Activated CD8-positive, alpha-beta memory T cell treated with anti-CD3 and anti-CD28 coated beads, Interleukin-2, amount 50 U/mL, for 1 hour (primary cell): ENCODE results near the gene ACSM3.
A peak's percentile ranks its signal among the peaks of the same experiment; 100 is the strongest.
"Not testable (repeated sequence)": the region's sequence is repeated elsewhere in the genome, so short reads cannot be mapped to it uniquely, and the experiment has no call there.

ENCODE experiments used
- DNase-seq: peaks from one replicate; pipeline ENCODE4 v3.0.0-alpha.2; 2020; ENCODE audit errors: extremely low read depth

Gene ACSM3, protein sequence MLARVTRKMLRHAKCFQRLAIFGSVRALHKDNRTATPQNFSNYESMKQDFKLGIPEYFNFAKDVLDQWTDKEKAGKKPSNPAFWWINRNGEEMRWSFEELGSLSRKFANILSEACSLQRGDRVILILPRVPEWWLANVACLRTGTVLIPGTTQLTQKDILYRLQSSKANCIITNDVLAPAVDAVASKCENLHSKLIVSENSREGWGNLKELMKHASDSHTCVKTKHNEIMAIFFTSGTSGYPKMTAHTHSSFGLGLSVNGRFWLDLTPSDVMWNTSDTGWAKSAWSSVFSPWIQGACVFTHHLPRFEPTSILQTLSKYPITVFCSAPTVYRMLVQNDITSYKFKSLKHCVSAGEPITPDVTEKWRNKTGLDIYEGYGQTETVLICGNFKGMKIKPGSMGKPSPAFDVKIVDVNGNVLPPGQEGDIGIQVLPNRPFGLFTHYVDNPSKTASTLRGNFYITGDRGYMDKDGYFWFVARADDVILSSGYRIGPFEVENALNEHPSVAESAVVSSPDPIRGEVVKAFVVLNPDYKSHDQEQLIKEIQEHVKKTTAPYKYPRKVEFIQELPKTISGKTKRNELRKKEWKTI

DNA sequence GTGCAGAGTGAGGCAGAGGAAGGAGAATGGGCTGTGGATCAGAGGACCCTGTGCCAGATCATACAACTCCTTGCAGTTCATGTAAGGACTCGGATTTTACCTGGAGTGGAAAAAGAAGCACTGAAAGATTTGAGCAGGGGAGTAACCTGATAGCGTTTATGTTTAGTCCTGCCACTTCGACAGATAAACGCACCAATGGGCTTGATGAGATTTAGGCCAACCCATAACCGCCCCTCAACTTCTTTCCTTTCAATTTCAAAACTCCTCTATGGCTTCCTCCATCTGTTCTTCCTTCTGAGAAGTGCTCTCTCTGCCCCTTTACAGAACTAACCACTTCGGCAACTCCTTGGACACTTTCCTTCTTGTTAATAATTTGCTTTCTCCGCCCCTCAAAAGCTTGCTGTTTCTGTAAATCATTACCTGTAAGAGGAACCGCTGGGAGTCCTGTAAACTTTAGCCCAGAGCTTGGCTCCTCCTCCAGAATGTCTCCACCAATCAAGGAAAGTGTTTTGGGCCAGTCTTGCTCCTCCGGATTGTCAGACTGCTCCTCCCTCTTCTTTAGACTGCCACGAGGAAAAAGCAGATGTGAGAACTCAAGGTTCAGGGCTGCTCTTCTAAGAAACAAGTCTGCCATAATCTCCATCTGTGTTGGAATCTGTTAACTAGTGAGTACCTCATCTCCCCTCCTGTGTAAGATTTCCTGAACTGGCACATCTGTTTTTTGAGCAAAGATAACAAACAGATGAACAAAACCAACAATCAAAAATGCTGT, at the start of gene ACSM3:
Gene ACSM3, plus strand, starts transcription at position 554 of the 772 bp plus-strand sequence. CDS start 6,021 bp downstream, outside the sequence.
- DNase-seq, result peak; percentile 11

DNA sequence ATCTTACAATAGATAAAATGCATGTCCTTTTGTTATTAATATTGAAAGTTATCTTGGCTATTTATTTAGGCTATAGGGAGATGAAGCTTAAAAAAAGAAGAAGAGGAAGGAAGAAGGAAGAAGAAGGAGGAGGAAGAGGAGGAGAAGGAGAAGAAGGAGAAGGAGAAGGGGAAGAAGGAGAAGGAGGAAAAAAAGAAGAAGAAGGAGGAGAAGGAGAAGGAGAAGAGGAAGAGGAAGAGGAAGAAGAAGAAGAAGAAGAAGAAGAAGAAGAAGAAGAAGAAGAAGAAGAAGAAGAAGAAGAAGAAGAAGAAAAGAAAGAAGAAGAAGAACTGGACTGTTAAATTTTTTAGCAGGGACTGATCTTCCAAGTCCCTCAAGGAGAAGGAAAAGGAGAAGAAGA, 46.1 kb upstream of the ACSM3 start:
- not testable (repeated sequence) for DNase-seq

DNA sequence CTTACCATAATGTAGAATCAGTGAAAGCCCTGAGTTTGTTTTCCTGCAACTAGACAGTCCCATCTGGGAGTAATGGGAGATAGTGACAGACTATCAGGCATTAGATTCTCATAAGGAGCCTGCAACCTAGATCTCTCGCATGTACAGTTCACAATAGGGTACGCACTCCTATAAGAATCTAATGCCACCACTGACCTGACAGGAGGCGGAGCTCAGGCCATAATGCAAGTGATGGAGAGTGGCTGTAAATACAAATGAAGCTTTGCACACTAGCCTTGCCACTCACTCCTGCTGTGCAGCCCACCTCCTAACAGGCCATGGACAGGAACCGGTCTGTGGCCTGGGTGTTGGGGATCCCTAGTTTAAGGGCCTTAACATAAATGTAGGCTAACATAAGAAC, 43.6 kb upstream of the ACSM3 start:
- DNase-seq, result no peak

DNA sequence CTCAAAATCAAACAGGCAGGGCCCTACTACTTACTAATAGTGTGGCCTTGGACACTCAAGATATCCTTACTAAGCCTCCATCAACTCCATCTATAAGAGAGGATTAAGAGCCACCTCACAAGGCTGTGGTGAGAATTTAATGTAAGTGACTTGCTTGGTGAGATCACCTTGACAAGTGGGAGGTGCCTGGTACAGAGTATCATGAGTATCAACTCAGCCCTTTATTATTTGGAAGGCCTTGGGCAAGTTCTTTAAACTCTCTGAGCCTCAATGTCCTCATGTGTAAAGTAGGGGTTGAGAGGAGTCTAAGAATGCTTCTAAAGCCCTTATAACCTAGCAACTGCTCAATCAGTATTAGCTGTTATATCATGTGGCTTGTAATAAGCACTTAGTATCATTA, 37.2 kb upstream of the ACSM3 start:
- DNase-seq, result no peak

DNA sequence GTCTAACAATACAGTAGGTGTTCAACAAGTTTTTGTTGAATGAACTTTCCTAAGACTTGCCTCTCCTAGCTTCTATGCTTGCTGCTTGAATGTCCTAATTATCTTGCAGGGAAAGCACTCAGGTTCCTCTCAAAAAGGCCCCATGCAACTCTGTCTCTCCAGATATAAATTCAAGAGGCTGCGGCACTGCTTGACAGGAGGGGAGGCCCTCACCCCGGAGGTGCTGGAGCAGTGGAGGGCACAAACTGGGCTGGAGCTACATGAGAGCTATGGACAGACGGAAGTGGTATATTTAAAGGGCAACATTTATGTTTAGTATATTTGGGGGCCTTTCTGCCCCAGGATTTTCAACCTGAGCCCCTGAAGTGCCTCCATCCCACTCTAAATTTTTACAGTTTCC, 36.6 kb upstream of the ACSM3 start:
- DNase-seq, result no peak

DNA sequence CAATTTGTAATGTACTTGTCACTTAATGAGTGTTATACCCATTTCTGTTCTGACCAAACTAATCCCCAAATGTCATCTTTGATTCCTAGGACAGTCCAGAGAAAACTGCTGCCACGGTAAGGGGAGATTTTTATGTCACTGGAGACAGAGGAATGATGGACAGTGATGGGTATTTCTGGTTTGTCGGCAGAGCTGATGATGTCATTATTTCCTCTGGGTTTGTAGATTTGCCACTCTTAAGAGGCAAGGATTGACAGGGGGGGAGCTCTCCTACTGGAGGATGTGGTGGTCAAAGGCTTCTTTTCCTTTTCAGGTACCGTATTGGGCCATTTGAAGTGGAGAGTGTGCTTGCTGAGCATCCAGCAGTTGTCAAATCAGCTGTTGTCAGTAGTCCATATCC, 34.7 kb upstream of the ACSM3 start:
- no peak for DNase-seq

DNA sequence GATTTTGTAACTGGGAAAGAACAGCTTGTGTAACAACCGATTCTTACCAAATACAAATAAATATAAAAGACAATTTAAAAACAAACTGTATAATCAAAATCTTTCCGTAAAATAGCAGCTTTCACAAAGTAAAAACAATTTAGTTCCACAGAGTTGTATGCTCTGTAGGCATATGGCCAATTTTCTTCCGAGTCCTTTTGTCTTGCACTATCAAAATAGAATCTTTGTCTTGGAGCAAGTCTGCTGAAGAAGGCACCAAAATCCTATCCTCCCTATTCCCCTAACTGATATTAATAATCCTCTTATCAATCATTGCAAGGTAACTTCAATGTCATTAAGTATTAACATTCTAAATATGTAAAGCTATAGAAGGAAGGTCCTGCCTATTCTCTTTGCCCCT, 29.8 kb upstream of the ACSM3 start:
- DNase-seq, result no peak

DNA sequence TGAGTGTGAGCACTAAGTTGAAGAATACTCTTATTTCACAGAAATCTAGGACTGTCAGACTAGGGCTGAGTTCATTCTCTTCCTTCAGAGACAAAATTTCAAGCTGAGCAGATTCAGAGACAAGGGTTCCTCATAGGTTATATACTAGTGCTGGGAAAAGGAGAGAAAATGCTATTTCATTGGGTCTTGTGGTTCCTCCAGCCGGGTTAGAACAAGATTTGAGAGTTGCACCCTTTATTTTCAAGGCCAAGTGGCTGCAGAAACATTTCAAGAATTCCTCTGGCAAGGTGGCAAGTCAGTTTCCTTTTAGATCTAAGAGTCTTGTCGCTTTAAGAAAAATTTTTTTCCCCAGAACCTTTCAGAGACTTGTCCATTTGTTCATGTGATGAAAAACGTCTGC, 29.0 kb upstream of the ACSM3 start:
- DNase-seq, result no peak

DNA sequence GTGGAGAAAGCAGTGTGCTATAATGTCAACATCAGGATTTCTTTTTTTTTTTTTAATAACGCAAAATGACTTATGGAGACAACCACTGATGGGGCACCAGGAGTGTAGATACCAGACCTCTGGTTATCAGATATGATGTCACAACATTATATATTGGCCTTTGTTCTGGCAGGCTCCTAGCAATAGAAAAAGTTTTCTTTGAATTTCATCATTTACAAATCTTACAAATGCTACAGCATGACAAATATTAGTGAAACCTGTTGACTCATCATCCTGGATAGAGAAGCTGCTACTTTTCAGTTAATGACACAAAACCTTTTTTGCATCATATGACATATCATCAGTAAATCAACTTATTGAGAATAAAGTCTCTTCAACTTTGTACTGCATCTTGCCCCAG, 28.3 kb upstream of the ACSM3 start:
- no peak for DNase-seq

DNA sequence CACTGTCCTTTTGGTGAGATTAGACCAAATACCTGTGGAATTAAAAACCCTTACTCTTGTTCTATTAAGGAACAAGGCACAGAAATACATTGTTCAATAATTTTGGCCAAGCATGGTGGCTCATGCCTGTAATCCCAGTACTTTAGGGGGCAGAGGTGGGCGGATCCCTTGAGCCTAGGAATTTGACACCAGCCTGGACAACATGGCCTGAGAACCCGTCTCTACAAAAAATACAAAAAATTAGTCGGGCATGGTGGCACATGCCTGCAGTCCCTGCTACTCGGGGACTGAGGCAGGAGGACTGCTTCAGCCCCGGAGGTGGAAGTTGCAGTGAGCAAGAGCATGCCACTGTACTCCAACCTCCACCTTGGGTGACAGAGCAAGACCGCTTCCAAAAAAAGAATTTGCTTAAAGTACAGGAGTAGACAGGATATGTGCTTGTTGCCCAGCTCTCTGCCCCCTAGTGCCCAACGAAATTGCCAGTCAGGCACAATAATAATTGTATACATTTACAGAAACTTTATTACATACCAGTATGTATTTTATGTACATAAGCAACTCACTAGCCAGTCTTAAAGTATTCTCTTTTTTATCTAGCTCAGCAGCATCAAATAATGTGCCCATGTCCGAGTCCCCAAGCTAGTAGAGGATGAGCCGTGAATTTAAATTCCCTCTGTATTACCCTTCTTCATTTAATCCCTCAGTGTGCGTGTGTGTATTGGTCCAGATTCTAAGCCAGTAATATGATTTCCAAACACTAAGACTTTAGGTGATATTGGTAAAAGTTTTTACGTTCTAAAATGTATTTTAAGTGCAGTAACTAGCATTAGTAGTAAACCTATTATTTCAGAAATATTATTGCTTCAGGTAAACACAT, 23.6 kb upstream of the ACSM3 start:
- DNase-seq, result no peak

DNA sequence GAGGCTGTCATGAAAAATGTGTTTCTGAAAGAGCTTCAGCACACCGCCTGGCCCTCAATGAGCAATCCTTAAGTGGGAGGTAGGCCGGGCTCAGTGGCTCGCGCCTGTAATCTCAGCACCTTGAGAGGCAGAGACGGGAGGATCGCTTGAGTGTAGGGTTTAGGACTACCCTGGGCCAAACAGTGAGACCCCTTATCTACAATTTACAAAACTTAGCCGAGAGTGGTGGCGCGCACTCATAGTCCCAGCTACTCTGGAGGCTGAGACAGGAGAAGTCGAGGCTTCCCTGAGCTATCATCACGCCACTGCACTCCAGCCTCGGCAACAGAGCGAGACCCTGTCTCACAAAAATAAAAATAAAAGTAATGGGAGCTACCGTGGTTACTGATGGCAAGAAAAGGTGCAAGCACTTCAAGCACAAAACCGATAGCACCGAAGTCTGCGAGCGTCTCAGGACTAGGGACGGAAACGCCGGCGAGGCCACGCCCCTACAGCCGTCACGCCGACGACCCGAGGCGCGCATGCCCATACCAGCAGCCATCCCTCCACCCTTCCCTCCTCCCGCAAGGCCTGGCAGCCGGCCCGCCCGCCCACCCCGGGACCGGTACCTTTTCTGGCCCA, 22.8 kb upstream of the ACSM3 start:
- DNase-seq, result peak; percentile 59

DNA sequence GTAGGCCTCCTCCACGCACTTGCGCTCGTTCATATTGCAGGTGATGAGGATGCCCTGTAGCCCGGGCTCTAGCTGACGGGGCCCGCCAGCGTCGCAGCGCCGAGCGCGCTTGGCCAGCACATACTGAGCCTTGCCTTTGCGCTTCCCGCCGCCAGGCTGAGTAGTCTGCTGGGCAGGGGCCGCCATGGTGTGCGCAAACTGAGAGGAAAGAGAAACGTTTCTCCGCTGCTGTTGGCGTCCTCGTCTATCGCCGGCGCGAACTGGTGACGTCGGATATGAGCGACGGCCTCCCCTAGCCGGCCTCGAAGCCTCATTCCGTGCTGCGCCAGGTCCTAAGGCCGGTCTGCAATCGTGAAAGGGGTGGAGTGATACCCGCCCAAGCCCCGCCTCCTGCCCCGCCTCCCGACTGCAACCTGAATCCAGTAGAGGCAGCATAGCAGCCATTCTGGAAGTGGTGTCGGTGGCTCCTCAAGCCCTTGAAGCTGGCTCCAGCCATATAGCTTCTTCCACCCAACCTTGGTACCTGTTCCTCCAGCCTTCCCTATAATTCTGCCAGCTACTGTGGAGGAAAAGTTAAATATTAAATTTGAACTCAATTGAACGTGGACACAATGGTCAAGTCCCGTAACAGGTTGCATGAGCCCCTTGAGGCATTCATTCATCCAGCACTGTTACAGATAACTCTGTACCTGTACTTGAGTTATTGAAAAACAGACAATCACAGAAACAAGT, 22.1 kb upstream of the ACSM3 start, which contains the start of gene THUMPD1:
Gene THUMPD1, minus strand, starts transcription at position 265 of the 732 bp plus-strand sequence. Its CDS starts 79 bp downstream, at position 186.
- DNase-seq, result peak; percentile 89

DNA sequence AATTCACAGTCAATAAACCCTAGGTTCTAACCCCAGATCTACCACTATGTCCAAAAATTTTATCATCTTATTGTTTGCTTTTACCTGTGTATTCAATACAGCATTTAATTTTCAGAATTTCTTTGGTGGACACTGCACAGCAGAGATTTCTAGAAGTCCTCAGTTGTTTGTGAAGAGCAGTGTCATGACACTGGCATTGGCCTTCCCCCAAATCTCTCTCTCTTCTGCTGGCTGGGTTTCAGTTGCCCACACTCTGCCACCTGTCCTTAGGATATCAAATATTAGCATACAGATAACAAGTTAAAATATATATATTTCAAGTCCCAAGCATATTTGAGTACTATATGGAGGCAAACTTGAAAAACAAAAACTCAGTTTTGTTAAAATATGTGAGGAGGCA, 20.2 kb upstream of the ACSM3 start:
- DNase-seq, result no peak

DNA sequence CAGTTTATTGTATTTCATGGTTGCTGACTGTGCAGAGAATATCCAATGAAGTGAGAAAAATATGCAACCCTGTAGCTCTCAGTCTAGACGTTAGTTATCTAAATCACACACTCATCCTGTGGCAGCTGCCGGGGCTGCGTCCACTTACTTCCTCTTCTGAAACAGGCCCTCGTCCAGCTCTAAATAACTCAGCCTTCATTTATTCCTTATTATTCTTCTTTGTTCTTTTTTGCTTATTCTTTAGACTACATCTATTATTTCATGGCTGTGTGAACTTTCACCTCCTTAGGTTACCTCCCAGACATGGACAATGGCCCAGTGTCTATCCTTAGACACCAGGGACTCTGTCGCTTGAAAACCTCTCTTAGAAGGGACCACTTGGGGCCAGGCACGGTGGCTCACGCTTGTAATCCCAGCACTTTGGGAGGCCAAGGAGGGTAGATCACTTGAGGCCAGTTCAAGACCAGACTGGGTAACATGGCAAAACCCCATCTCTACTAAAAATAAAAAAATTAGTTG, 18.8 kb upstream of the ACSM3 start:
- no peak for DNase-seq

DNA sequence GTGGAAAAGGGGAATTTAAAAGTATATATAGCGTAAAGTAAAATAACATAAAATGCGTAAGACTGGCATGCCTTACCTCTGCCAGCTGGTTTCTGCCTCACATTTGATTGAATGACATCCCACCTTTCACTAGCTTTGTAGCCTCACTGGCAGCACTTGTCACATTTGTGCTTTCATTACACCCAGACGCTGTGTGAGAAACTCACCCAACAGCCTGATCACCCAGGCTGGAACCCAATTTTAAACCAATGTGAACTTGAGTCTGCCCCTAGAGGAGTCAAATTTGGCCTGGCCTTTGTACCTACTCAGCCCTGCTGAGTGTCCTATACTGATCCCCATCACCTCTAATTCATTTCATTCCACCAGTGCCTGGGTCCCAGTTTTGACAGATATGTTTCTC, 17.4 kb upstream of the ACSM3 start:
- DNase-seq, result no peak

DNA sequence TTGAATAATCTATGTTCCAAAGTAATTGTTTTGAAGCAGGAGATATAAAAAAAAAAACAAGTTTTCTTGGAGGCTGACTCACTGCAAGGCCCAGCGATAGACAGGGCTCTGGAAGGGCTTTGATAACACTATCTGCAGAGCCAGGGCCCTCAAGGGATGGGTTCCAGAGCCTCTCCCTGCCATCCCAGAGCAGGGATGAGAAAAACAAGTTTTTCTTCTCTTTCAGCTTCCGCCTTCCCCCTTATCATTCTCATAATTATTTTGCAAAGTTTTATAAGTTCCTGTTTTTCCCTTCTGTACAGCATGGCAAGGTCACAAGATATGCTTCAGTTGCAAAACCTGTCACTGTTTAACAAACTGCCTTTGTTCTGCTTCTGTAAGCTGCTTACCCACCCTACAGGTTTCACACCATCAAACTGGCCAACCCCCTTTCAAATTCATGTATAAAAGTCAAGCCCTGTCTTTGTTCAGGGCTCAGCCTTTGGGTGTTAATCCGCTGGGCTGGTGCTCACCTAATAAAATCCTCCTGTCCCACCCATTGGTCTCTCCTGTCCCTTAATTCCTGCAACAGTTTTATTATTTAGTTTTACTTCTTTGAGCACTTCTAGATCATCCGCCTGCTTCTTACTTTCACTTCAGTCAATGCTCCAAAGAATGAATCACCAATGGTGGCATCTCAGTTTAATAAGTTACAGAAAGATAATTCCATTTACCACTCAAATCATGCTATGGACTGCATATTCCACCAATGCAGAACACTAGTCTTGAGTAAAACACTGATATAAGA, 16.6 kb upstream of the ACSM3 start:
- DNase-seq, result no peak

DNA sequence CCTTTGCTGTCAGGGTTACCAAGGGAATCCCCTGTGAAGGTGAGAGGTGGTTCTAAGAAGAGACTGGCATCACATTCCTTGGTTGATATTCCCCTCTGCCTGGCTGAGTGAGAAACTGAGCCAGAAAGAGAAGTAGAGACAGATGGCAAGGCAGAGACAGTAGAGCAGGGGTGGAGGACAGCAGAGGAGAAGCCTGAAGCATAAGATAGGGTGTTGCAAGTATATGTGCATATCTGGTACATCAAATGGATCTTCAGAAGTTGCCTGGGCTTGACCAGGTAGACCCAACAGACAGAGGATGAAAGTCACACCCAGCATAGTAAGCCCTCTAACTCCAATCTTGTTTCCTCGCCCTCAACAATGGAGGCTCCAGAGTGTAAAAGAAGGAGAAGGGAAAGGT, 14.3 kb upstream of the ACSM3 start:
- no peak for DNase-seq

DNA sequence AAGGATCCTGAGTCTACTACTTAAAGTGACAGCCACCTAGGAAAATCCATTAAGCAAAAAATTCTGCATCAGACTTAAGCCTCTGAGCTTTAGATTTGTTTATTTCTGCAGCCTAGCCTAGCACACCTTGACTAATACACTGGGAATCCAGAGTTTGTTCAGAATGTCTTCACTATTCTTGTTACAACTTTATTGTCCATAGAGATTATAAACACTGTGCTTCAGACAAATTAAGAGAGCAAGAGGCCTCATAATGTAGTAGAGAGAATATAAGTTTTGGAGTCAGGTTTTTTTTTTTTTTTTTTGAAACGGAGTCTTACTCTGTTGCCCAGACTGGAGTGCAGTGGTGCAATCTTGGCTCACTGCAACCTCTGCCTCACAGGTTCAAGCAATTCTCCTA, 13.3 kb upstream of the ACSM3 start:
- no peak for DNase-seq

DNA sequence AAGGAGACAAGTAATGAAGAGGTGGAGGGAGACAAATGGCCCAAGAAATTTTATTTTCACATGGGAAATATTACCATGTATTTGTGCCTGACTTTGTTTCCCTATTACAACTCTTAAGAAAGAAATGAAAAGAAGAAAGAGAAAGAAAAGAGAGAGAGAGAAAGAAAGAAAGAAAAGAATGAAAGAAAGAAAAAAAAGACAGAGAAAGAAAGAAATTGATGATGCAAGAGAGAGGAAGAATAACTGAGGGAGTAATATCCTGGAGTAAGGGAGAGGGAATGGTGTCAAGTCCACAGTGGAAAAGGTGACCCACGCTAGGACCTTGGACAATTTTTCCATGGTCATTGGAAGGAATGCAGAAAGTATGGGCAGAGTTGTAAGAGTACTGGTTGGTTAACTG, 10.1 kb upstream of the ACSM3 start:
- DNase-seq, result no peak

DNA sequence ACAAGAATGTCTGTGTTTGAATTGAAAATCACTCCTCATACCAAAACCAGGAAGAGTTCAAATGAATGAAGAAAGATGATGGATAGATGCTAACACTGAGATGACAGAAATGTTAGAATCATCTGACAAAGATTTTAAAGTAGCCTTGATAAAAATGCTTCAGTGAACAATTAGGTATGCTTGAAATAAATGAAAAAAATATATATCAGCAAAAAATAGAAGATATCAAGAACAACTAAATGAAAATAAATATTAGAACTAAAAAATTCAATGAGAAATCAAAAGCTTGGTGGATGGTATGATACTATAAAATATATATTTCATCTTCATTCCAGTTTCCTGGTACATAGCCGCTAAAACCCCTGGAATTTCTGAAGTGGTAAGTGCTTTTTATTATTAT, 8.6 kb upstream of the ACSM3 start:
- DNase-seq, result no peak
